ENCODE data around the gene CDKN2B-AS1. TPM values are rescaled to one million over a fixed set of nuclear protein-coding genes. Genes with fewer than 3 reads are reported as not detected.

CDKN2B-AS1 gene
- polyA plus RNA-seq, 4 donors = 1.3 to 8.7 (median 5.1) TPM

- DNase-seq = no peak
- FAIRE-seq = no peak
- Histone ChIP-seq H3K4me3 (ENCODE audit: low read depth in 1 of 3, low read length in 3 of 3) (no peak overlapping the region), H3K36me3 (ENCODE audit: control insufficient read depth in 3 of 3, insufficient read depth in 2 of 3, low read depth in 1 of 3, low read length in 3 of 3) (no peaks in the 10 kb centered on the region), H3K4me1 (ENCODE audit: control insufficient read depth in 3 of 3, insufficient read depth in 2 of 3, low read depth in 1 of 3, low read length in 2 of 3) (no peaks in the 10 kb centered on the region), H3K27ac (ENCODE audit: low read depth in 1 of 3, low read length in 2 of 3) (no peak overlapping the region), H3K27me3 (ENCODE audit: control insufficient read depth in 3 of 3, insufficient read depth in 3 of 3, low read length in 3 of 3) (peaks cover 5 to 62% (median 10%) of the 10 kb centered on the region in 3 donors), H3K9me3 (ENCODE audit: control insufficient read depth in 2 of 2, insufficient read depth in 1 of 2, low read depth in 1 of 2, low read length in 1 of 2) (peaks cover 0 to 6% of the 10 kb centered on the region in 2 donors)
- 21 to 42% (median 28%) methylated on average over 9 of the region's 9 CpGs for WGBS, 3 donors
Observed at GRCh38 chr9:21988056-21988990, 6.3 kb upstream of the CDKN2B-AS1 start.

DNA sequence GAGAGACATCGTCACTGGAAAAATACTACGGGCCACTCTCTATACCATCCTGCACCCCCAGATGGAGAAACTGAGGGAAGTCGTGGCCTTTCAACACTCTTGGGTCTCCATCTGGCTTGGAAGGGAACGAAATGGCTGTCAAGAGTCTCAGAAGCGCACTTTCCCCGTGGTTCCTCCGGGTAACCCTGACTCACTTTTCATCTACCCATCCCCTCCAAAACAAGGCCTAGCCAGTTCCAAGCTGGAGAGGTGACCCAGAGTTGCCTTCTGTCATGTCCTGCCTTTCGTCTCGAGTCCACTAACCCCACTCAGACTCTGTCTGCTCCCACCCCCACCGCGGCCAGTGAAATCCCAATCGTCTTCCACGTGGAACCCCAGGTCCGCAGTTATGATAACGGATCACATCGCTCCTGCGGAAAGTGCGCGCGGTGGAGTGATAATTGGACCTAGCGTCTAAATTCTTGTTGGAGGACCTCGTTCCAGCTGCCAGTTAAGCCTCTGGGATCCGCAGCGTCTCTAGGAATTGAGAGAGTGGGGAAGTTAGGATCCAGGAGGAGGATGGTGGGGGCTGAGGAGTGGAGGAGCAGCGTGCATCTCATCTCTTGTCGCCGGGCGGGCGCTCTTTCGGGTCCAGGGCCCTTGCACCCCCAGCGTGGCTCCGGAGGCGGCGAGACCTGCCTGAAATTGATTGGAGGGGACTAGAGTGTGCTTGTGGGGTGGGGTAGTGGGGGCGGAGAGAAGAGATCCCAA is 5.0 kb upstream of the CDKN2B-AS1 start:
- DNase-seq (no peak), FAIRE-seq (no peak)
- peaks cover 0 to 6% of the 10 kb centered on the region in 2 donors for H3K9me3 ChIP-seq (ENCODE audit: control insufficient read depth in 2 of 2, insufficient read depth in 1 of 2, low read depth in 1 of 2, low read length in 1 of 2)
- H3K36me3 ChIP-seq (ENCODE audit: control insufficient read depth in 3 of 3, insufficient read depth in 2 of 3, low read depth in 1 of 3, low read length in 3 of 3) = no peaks in the 10 kb centered on the region
- 18 to 36% (median 24%) methylated on average over 35 of the region's 35 CpGs for WGBS, 3 donors
- H3K4me1 ChIP-seq (ENCODE audit: control insufficient read depth in 3 of 3, insufficient read depth in 2 of 3, low read depth in 1 of 3, low read length in 2 of 3) = no peaks in the 10 kb centered on the region
- H3K27ac ChIP-seq (ENCODE audit: low read depth in 1 of 3, low read length in 2 of 3) = no peak overlapping the region
- H3K4me3 ChIP-seq (ENCODE audit: low read depth in 1 of 3, low read length in 3 of 3) = no peak overlapping the region
- peaks cover 5 to 63% (median 10%) of the 10 kb centered on the region in 3 donors for H3K27me3 ChIP-seq (ENCODE audit: control insufficient read depth in 3 of 3, insufficient read depth in 3 of 3, low read length in 3 of 3)

DNA sequence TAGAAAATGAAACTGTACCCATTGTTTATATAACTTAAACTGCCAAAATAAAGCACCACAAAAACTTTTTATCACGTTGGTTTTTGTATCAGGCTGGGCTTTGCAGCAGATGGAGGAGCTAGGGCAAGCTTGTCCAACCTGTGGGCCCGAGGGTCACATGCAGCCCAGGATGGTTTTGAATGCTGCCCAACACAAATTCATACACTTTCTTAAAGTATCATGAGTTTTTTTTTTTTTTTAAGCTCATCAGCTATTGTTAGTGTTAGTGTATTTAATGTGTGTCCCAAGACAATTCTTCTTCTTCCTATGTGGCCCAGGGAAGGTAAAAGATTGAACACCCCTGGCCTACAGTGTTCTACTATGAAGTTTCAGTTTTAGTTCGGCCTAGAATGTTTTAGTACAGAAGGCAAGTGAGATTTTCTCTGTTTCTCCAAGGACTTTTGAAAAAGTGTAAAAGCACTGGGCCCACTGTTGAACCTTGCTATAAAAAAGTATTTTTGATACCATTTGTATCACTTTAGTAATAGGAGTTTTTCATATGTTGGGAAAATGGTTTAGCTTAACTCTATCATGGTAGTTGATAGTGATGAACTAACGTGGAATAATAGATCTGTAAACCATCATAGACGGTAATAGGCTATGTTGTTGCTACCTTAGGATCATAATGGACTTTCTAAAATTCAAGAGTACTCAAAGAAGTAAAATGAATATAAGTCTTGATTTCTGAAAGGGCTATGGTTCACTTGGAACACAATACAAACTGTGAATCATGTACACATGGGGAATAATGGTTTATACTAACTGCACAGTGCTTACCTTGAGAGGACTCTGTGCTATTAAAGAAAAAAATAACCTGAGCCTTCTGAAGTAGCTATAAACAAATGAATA is 3.3 kb upstream of the CDKN2B-AS1 start:
- Histone ChIP-seq H3K36me3 (ENCODE audit: control insufficient read depth in 3 of 3, insufficient read depth in 2 of 3, low read depth in 1 of 3, low read length in 3 of 3) (no peaks in the 10 kb centered on the region), H3K4me3 (ENCODE audit: low read depth in 1 of 3, low read length in 3 of 3) (no peak overlapping the region), H3K27ac (ENCODE audit: low read depth in 1 of 3, low read length in 2 of 3) (no peak overlapping the region), H3K27me3 (ENCODE audit: control insufficient read depth in 3 of 3, insufficient read depth in 3 of 3, low read length in 3 of 3) (peaks cover 5 to 73% (median 10%) of the 10 kb centered on the region in 3 donors), H3K4me1 (ENCODE audit: control insufficient read depth in 3 of 3, insufficient read depth in 2 of 3, low read depth in 1 of 3, low read length in 2 of 3) (peaks cover 0 to 7% (median 0%) of the 10 kb centered on the region in 3 donors), H3K9me3 (ENCODE audit: control insufficient read depth in 2 of 2, insufficient read depth in 1 of 2, low read depth in 1 of 2, low read length in 1 of 2) (peaks cover 0 to 6% of the 10 kb centered on the region in 2 donors)
- 81 to 87% (median 83%) methylated on average over 5 of the region's 5 CpGs for WGBS, 3 donors
- FAIRE-seq (no peak), DNase-seq (no peak)

DNA sequence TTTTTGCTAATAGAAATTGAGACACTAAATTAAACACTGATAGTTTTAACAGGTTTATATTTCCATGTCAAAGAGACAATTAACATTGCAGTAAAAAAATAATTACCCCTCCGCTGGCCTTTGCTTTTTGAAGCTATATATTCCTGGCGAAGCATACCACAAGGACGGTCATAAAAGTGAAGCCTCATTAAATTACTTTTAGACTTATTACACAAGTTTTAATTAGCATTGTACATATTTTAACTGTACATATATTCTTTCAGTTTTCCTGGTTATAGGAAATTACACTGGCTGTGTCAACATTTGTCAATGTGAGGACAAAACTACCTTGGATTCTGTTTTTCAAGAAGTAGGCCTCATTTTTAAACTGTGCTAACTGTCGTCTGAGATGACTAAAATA is 1.6 kb upstream of the CDKN2B-AS1 start:
- FAIRE-seq = no peak
- no peak overlapping the region for H3K4me3 ChIP-seq (ENCODE audit: low read depth in 1 of 3, low read length in 3 of 3)
- peaks cover 0 to 7% (median 0%) of the 10 kb centered on the region in 3 donors for H3K4me1 ChIP-seq (ENCODE audit: control insufficient read depth in 3 of 3, insufficient read depth in 2 of 3, low read depth in 1 of 3, low read length in 2 of 3)
- DNase-seq = no peak
- WGBS, 3 donors = 87 to 93% (median 92%) methylated on average over 4 of the region's 4 CpGs
- peaks cover 0 to 6% of the 10 kb centered on the region in 2 donors for H3K9me3 ChIP-seq (ENCODE audit: control insufficient read depth in 2 of 2, insufficient read depth in 1 of 2, low read depth in 1 of 2, low read length in 1 of 2)
- H3K27ac ChIP-seq (ENCODE audit: low read depth in 1 of 3, low read length in 2 of 3) = no peak overlapping the region
- no peaks in the 10 kb centered on the region for H3K36me3 ChIP-seq (ENCODE audit: control insufficient read depth in 3 of 3, insufficient read depth in 2 of 3, low read depth in 1 of 3, low read length in 3 of 3)
- H3K27me3 ChIP-seq (ENCODE audit: control insufficient read depth in 3 of 3, insufficient read depth in 3 of 3, low read length in 3 of 3) = peaks cover 5 to 79% (median 10%) of the 10 kb centered on the region in 3 donors

- H3K27ac ChIP-seq (ENCODE audit: low read depth in 1 of 3, low read length in 2 of 3) = peak within 1 kb of the TSS; percentile 30 to 88 (median 69)
- DNase-seq = peak in 1 of 2 donors; percentile 20
- H3K4me3 ChIP-seq (ENCODE audit: low read depth in 1 of 3, low read length in 3 of 3) = peak within 1 kb of the TSS; percentile 42 to 82 (median 55)
- H3K9me3 ChIP-seq (ENCODE audit: control insufficient read depth in 2 of 2, insufficient read depth in 1 of 2, low read depth in 1 of 2, low read length in 1 of 2) = peaks cover 0 to 6% of the 10 kb centered on the region in 2 donors
- 4 to 5% (median 4%) methylated on average over 37 to 53 of the region's 53 CpGs for WGBS, 3 donors
- no peak for FAIRE-seq
- H3K27me3 ChIP-seq (ENCODE audit: control insufficient read depth in 3 of 3, insufficient read depth in 3 of 3, low read length in 3 of 3) = peaks cover 5 to 75% (median 10%) of the 10 kb centered on the region in 3 donors
- H3K4me1 ChIP-seq (ENCODE audit: control insufficient read depth in 3 of 3, insufficient read depth in 2 of 3, low read depth in 1 of 3, low read length in 2 of 3) = peaks cover 0 to 7% (median 0%) of the 10 kb centered on the region in 3 donors
- no peaks in the 10 kb centered on the region for H3K36me3 ChIP-seq (ENCODE audit: control insufficient read depth in 3 of 3, insufficient read depth in 2 of 3, low read depth in 1 of 3, low read length in 3 of 3)
Observed at GRCh38 chr9:21993893-21994555, 567 bp upstream of the CDKN2B-AS1 start, which contains the start of gene CDKN2A. Gene CDKN2A, minus strand, starts transcription at chr9:21994392.

DNA sequence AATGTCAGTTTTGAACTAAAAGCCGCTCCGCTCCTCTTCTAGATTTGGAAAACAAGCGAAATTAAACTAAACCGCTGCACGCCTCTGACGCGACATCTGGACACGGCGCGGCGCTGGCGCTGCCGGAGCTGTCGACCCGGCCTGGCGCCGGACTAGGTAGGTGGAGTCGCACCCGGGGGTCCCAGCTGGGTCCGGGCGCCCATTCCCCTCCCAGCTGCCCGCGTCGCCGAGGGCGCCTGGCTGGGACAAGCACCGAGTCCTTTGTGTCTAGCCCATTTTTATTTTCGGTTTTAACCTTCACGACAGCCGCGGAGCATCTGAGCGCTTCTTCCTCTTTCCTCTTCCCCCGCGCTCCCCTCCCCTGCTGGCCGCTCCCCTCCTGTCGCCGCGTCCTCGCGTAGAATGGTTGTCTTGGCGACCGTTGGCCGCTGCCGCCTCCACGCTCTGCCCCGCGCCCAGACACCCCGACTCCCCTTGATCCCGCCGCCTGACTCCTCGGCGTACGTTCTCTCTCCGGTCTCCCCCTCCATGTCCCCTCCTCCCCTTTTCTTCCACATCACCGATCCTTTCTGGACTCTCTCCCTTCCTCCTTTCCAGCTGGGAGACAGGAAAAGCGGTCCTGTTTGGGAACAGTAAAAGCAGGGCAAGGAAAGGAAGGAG is 545 bp downstream of the CDKN2B-AS1 start:
- FAIRE-seq (no peak), DNase-seq (peak; percentile 65 to 72)
- Histone ChIP-seq H3K27ac (ENCODE audit: low read depth in 1 of 3, low read length in 2 of 3) (peak overlapping the region; percentile 30 to 88 (median 69)), H3K9me3 (ENCODE audit: control insufficient read depth in 2 of 2, insufficient read depth in 1 of 2, low read depth in 1 of 2, low read length in 1 of 2) (no peaks in the 10 kb centered on the region), H3K36me3 (ENCODE audit: control insufficient read depth in 3 of 3, insufficient read depth in 2 of 3, low read depth in 1 of 3, low read length in 3 of 3) (no peaks in the 10 kb centered on the region), H3K4me1 (ENCODE audit: control insufficient read depth in 3 of 3, insufficient read depth in 2 of 3, low read depth in 1 of 3, low read length in 2 of 3) (peaks cover 0 to 7% (median 0%) of the 10 kb centered on the region in 3 donors), H3K4me3 (ENCODE audit: low read depth in 1 of 3, low read length in 3 of 3) (peak overlapping the region; percentile 42 to 82 (median 55)), H3K27me3 (ENCODE audit: control insufficient read depth in 3 of 3, insufficient read depth in 3 of 3, low read length in 3 of 3) (peaks cover 0 to 64% (median under 1%) of the 10 kb centered on the region in 3 donors)
- WGBS, 3 donors = 1% methylated on average over 43 to 56 of the region's 56 CpGs

DNA sequence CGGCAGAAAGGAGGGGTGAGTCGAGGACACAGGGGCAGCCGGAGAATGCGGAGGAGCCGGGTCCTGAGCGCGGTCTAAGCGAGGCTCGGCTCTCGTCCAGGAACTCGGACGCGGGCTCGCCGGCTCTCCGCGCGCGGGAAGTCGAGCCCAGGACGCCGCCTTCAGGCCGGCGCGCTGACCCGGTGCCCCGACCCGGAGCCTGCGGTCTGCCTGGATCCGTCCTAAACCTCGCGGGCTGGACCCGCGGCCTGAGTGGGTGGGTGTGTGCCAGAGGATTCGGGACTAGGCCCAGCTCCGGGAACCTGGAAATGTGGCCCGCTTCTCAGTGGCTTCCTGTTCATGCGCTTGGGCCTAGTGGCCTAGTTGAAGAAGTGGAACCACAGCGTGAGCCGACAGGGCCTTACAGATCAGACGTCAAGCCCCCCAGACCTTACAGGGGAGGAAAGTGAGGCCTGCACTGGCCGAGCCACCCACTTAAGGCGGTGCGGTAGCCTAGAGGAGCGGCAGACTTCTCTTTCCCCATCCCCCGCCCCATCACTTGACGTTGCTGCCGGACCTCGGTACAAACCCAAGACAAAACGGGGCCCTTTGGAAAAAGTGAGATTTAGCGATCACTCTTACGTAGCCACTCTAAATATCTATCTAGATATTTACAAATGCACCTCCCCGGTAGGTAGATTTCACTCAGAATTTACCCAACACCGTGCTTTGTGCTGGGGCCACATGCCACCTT is 1.2 kb downstream of the CDKN2B-AS1 start:
- Histone ChIP-seq H3K36me3 (ENCODE audit: control insufficient read depth in 3 of 3, insufficient read depth in 2 of 3, low read depth in 1 of 3, low read length in 3 of 3) (no peaks in the 10 kb centered on the region), H3K4me1 (ENCODE audit: control insufficient read depth in 3 of 3, insufficient read depth in 2 of 3, low read depth in 1 of 3, low read length in 2 of 3) (peaks cover 0 to 7% (median 0%) of the 10 kb centered on the region in 3 donors), H3K27ac (ENCODE audit: low read depth in 1 of 3, low read length in 2 of 3) (peak overlapping the region in 1 of 3 donors; percentile 88), H3K9me3 (ENCODE audit: control insufficient read depth in 2 of 2, insufficient read depth in 1 of 2, low read depth in 1 of 2, low read length in 1 of 2) (no peaks in the 10 kb centered on the region), H3K27me3 (ENCODE audit: control insufficient read depth in 3 of 3, insufficient read depth in 3 of 3, low read length in 3 of 3) (peaks cover 0 to 64% (median 2%) of the 10 kb centered on the region in 3 donors), H3K4me3 (ENCODE audit: low read depth in 1 of 3, low read length in 3 of 3) (peak overlapping the region; percentile 36 to 82 (median 55))
- FAIRE-seq (no peak), DNase-seq (peak; percentile 41 to 64)
- 13 to 18% (median 13%) methylated on average over 43 to 54 of the region's 54 CpGs for WGBS, 3 donors
